HAP-1 (cell line): Measurements from ENCODE around the gene MYL7.

ENCODE experiments used
- DNase-seq, 2 experiments: peaks; one replicate each; pipeline ENCODE4 v3.0.0-alpha.2; 2016 to 2020; ENCODE audit warnings: low spot score in 2 of 2
- H3K27me3 ChIP-seq: fragments of 250-450 bp; sonication (Bioruptor Pico); 2 replicates; pipeline ENCODE4 v1.5.1; 2020; ENCODE audit warnings: low read depth, mild to moderate bottlenecking, moderate library complexity
- H3K36me3 ChIP-seq: fragments of 250-450 bp; sonication (Bioruptor Pico); replicated peaks from 2 replicates; pipeline ENCODE4 v1.5.1; 2020; ENCODE audit warnings: mild to moderate bottlenecking
- H3K4me1 ChIP-seq: fragments of 250-450 bp; sonication (Bioruptor Pico); 2 replicates; pipeline ENCODE4 v1.5.1; 2020; ENCODE audit warnings: mild to moderate bottlenecking
- H3K4me3 ChIP-seq: fragments of 250-450 bp; sonication (Bioruptor Pico); 2 replicates; pipeline ENCODE4 v1.5.1; 2020; ENCODE audit warnings: mild to moderate bottlenecking, moderate library complexity
- H3K9me3 ChIP-seq: fragments of 250-450 bp; sonication (Bioruptor Pico); 2 replicates; pipeline ENCODE4 v1.5.1; 2020; ENCODE audit warnings: mild to moderate bottlenecking, moderate library complexity
- in situ Hi-C: fragments of 300-500 bp; cut with MboI; formaldehyde crosslinking; loops from 3 replicates; pipeline ENCODE4 v1.14.3; 2020; ENCODE audit warnings: low sequenced_read_pairs, inconsistent platforms, mixed read lengths

Gene MYL7

DNA sequence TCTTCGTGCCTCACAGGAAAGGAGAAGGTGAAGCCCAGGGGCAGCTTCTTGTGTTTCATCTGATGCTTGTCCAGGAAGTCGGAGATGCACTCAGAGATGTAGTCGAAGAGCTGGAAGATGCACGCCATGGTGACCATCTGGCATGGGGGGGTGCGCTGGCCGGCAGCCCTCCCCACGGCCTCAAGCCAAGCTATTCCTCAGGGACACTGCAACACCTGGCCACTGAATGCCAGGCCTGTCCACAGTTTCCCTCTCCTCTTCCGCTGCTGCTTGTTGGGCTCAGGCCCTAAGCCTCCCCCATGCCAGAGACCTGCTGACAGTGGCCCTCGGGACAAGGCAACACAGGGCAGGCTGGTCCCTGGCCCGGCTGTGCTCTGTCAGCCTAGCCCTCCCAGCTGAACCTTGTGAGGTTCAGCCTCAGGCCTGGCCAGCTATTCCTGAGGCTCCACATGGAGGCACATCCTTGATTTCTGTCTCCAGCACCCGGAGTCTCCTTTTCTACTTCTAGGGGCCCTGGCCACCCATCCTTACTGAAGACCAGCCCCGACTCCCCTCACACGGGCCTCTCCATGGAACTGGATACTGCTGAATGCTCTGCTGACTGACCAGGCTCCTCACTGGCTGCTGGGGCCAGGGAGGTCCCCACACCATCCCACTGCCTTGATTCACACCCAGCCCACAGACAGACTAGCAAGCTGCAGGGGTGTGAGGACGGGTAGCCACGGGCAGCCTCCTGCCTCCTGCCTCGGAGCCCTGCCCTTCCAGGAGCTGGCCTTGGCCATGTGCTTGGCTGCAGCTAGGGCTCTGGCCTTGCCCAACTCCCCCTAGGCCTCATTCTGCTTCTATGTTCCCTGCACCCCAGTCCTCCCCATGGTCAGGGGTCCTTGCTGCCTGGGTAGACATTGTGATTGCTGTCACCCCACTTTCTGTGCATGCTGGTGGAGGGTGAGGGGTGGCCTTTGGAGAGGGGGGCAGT is 10.1 kb upstream of the MYL7 start:
- in situ Hi-C loops, result no loop called here
- no peaks in the 10 kb centered on the region for H3K36me3 ChIP-seq
- H3K4me1 ChIP-seq, result no peaks in the 10 kb centered on the region
- H3K4me3 ChIP-seq, result no peak overlapping the region
- no peaks in the 10 kb centered on the region for H3K9me3 ChIP-seq
- no peak for DNase-seq
- H3K27me3 ChIP-seq, result no peaks in the 10 kb centered on the region

DNA sequence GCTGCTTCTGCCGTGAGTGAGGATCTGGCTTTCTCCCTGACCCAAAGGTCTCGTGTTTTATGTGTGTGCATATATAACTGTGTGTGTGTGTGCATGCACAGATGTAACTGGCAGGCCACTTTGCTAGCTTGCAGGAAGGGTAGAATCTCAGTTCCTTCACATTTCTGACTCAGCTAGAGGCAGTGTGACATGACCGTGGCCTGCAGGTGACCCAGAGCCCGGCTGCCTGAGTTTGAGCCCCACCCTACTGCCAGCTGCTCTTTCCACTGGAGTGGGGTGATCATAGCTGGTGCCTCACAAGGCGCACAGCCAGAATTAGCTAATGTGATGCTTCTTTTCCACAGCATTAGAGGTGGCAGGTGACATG is 9.3 kb upstream of the MYL7 start:
- Histone ChIP-seq H3K27me3 (no peaks in the 10 kb centered on the region), H3K4me3 (no peak overlapping the region), H3K9me3 (no peaks in the 10 kb centered on the region), H3K4me1 (no peaks in the 10 kb centered on the region), H3K36me3 (no peaks in the 10 kb centered on the region)
- in situ Hi-C loops, result no loop called here
- DNase-seq, result no peak

DNA sequence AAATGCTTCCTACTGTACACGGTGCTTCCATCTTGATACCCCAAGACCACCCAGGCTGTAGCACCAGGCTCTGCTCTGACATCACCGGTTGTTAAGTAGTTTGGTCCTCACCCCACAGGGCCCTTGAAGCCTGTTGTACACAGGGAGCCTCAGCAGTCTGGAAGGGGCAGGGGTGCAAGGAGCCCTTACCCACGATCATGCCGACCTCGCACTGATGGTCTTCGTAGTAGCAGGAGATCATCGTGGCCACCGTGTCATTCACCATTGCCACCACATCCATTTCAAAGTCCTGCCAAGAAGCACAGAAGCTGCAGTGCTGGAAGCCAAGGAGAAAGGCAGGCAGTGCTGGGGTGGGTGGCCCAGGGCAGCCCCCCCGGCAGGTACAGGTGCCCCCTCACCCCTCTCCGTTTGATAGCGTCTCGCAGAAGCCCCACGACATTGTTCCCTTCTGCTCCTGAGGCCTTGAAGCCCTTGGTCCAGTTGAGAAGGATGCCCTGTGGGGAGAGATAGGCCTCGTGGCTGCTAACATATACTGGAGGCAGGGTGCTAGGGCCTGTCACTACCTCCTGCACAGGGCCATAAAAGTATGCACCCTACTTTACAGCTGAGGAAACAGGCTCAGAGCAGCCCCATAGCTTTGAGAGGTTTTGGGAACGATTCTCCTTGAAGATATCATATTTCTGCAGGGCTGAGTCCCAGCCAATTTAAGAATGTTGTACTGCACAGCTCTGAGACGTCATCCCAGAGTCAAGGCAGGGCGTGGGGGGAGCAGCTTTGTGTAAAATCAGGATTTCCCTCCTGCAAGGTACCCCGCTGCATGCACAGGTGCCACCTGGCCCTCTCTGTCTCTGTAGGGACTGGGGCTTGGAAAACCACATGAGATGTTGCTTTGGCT is 8.7 kb upstream of the MYL7 start:
- no peaks in the 10 kb centered on the region for H3K4me1 ChIP-seq
- no peak overlapping the region for H3K4me3 ChIP-seq
- DNase-seq, result no peak
- no peaks in the 10 kb centered on the region for H3K9me3 ChIP-seq
- in situ Hi-C loops, result no loop called here
- H3K27me3 ChIP-seq, result no peaks in the 10 kb centered on the region
- no peaks in the 10 kb centered on the region for H3K36me3 ChIP-seq

DNA sequence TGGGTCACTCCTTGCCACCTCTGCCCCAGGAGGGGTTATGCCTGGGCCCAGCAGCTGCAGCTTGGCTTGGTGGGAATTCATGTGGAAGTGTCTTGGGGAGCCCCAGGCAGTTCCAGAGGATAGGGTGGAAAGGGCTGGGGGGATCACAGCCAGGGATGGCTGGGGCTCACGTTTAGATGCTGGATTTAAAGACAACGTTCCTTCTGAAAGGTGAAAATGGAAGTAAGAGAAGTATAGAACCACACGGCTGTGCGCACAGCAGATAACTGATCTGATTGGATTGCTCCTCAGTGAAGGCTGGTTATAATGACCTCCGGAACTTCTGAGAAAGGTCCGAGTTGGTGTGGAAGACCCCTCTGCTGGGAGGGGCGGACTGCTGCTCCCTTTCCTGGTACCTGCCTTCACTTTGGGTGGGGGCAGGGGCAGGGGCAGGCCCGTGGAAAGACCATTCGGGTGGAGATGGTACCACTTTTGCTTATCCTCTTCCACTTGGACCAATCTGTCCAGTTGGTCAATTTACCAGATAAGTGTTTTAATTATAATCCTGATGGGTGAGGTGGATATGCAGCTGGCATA is 7.9 kb upstream of the MYL7 start:
- in situ Hi-C loops, result no loop called here
- Histone ChIP-seq H3K4me1 (no peaks in the 10 kb centered on the region), H3K36me3 (no peaks in the 10 kb centered on the region), H3K9me3 (no peaks in the 10 kb centered on the region), H3K27me3 (no peaks in the 10 kb centered on the region), H3K4me3 (no peak overlapping the region)
- DNase-seq, result no peak

DNA sequence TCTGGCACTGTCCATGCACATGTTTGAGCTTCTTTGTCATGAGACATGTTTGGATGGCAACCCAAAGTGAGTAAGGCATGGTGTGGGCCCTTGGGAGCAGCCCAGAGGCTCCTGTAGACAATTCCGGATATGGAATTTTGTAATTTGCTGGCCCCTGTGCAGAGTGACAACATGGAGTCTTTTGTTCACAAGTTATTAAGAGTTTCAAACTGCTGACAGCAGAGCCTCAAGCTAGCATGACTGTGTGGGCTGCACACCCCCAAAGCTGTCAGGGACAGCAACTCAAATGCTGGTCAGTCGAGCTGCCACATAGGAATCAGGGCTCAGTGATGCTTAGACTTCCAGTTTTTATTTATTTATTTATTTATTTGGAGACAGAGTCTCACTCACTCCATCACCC is 7.0 kb upstream of the MYL7 start:
- in situ Hi-C loops, result no loop called here
- Histone ChIP-seq H3K9me3 (no peaks in the 10 kb centered on the region), H3K4me3 (no peak overlapping the region), H3K36me3 (no peaks in the 10 kb centered on the region), H3K27me3 (no peaks in the 10 kb centered on the region), H3K4me1 (no peaks in the 10 kb centered on the region)
- DNase-seq, result no peak

DNA sequence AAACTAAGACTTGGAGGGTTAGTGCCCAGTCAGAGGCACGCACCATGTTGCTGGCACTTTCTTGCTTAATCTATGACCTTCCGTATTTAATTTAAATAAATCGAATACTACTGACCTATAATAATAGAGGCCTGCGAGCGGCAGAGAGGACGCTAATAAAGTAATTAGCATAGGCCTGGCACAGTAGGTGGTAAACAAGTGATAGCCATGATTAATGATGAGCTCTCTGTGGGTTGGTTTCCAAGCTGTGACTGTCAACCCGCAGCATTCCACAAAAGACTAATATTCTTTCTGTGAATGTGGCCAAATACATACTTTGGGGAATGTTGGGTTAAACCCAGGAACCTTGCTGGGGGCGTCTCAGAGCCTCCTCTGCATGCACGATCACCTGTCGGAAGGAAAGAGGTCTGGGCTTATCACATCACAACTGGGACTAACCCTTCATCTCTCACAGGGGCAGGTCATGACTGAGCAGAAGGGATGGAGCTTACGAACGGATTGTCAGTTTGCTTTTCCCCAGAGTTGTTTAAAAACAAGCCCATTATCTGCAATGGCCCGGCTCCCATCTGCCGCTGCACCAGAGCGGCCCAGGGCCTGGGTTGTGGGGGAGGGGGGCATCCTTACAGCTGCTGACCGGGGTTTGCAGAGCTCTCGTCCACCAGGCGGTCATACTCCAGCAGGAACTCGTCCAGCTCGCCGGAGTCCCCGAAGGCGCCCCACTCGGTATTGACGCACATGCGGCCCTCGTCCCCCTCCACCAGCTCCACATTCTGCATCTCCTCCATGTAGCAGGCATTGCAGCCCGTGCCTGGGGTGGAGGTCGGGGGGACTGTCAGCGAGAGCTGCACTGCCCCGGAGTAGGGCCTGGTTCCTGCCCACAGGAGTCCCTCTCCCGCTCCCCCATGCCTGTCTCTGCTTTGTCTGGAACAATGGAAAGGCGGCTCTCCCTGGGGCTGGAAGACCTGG is 6.2 kb upstream of the MYL7 start:
- H3K4me1 ChIP-seq, result no peaks in the 10 kb centered on the region

DNA sequence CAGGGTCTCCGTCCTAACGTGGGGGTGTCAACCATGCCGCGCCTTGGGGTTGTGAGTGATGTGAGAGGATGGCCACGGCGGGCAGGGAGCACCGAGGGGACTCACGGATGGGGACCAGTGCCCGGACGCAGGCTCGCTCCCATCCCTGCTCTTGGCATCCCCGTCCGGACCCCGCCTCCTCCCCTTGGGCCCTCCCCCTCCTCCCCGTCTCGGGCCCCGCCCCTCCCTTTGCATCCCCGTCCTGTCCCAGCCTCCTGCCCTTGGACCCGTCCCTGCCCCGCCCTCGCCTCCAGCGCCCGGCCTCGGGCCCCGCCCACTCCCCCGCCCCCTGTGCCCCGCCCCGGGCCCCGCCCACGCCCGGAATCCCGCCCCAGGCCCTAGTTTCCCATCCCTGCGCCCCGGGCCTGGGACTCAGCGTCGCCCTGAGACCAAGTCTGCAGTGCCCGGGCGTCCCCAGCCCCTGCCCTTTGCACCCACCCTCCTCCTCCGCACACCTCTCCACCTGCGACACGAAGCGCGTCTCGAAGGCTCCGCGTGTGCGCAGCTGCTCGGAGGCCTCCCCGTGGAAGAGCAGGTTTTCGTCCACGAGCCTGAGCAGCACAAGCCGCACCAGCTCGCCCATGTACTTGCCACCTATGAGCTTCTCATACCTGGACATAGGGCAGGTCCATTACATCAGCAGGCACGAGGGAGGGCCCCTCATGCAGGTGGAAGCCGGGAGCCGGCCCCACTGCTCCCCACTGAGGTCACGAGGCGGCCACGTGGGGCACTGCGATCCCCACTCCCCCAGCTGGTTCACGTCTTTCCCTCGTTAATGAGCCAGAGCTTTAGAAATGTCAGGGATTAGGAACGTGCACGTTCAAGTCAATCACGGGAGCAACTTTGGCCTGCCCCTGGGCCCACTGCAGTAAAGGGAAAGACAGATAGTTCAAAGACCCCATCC is 5.1 kb upstream of the MYL7 start:
- in situ Hi-C loops, result no loop called here
- no peaks in the 10 kb centered on the region for H3K9me3 ChIP-seq
- no peaks in the 10 kb centered on the region for H3K27me3 ChIP-seq
- H3K4me1 ChIP-seq, result no peaks in the 10 kb centered on the region
- H3K4me3 ChIP-seq, result no peak overlapping the region
- peak; percentile 61 to 95 for DNase-seq
- no peaks in the 10 kb centered on the region for H3K36me3 ChIP-seq

More for the DNA sequence above, 6.2 kb upstream of the MYL7 start:
- in situ Hi-C loops, result no loop called here
- H3K27me3 ChIP-seq, result no peaks in the 10 kb centered on the region
- DNase-seq, result no peak
- H3K36me3 ChIP-seq, result no peaks in the 10 kb centered on the region
- H3K4me3 ChIP-seq, result no peak overlapping the region
- no peaks in the 10 kb centered on the region for H3K9me3 ChIP-seq

DNA sequence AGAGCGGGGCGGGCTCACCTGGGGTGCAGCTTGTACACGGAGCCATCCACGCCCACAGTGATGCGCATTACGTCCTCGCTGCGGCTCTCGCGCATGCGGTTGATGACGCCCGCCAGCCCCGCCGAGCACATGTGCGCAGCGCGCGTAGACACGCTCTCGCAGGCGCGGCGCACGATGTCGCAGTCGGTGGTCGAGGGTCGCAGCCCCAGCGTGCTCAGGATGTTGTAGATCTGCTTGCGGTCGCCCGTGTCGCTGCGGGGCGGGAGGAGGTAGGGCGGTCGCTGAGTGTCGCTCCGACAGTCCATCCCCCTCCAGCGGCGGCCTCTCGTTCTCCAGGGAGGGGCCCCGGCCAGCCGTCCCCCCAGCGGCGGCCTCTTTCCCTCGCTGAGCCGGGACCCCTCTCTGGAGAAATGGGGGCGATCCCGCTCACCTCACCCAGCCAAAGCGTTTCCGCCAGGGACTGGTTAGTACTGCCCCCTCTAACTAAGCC is 4.4 kb upstream of the MYL7 start:
- Histone ChIP-seq H3K36me3 (no peaks in the 10 kb centered on the region), H3K27me3 (no peaks in the 10 kb centered on the region), H3K9me3 (no peaks in the 10 kb centered on the region), H3K4me3 (no peak overlapping the region), H3K4me1 (no peaks in the 10 kb centered on the region)
- DNase-seq, result no peak
- in situ Hi-C loops, result no loop called here

DNA sequence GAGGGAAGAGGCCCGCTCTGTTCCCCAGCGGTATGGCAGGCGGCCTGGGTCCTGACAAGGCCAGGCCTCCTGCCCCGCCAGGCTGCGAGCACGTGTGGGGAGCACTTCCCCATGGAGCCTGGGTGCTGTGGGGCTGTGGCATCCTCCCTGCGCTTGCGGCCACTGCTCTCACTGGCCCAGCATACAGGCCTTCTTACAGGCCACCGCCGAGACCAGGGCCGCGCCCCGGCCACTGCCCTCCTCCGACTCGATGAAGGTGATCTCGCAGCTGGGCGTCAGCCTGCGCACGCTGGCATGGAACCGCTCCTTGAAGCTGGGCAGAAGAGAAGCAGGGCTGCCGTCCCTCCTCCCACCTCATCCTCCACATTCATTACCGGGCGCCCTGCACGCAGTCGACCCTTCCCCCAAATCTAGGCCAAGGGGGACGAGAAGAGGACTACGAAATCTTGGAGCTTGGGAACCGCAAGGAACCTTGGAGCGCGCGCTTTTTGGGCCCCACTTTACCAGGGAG is 3.9 kb upstream of the MYL7 start:
- Histone ChIP-seq H3K9me3 (no peaks in the 10 kb centered on the region), H3K4me3 (no peak overlapping the region), H3K36me3 (no peaks in the 10 kb centered on the region), H3K4me1 (no peaks in the 10 kb centered on the region), H3K27me3 (no peaks in the 10 kb centered on the region)
- in situ Hi-C loops, result no loop called here
- DNase-seq, result no peak

DNA sequence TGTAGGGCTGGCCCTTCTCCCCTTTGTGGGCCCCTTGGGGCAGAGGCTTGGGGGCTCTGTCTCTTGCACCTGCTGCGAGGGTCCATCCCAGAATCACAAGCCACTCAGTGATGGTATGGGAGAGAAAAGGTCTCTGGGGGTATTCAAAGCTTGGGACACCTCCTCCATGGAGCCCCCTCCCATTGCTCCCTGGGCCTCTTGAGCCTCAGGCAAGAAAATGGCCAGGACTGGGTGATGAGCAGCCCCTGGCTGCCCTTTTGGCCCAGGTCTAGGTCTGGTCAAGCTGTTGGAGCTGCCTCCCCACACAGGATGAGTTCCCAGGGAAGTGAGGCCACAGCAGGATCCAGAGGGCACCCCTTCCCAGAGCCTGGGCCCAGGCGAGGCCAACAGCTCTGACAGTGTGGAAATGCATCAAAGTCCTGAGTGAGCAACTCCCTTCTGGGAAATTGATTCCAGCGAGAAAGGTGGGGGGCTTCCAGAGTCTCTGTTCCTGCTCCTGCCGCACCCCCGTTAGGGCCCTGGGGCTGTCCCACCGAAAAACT is 3.4 kb upstream of the MYL7 start:
- no peaks in the 10 kb centered on the region for H3K9me3 ChIP-seq

DNA sequence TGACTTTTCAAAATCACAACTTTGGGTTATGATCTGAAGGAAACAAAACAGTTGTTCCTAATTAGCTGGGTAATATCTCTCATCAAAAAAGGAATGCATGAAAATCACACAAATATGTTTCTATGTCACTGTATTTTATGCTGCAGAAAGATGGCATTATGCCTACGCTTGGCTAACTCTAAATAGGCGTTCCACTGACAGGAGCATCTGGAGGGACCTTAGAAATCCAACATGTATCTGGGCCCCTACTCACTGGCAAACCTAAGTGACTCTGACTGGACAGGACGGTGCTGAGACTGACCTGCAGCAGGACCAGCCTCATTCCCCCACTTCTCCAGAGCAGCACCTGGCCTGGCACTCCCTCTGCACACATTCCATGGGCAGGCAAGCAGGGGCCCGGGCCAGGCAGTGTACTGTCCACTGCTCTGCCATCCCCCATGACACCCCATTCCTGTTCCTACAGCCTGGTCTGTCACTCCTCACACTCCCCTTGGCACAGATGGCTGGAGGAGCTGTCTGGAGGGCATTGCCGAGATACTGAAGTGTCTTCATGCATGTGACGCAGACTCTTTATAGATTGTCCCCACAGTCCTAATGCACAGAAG is 2.6 kb upstream of the MYL7 start:
- Histone ChIP-seq H3K9me3 (no peaks in the 10 kb centered on the region), H3K36me3 (no peaks in the 10 kb centered on the region), H3K4me3 (no peak overlapping the region), H3K27me3 (no peaks in the 10 kb centered on the region), H3K4me1 (no peaks in the 10 kb centered on the region)
- in situ Hi-C loops, result no loop called here
- DNase-seq, result no peak

More for the DNA sequence above, 3.4 kb upstream of the MYL7 start:
- in situ Hi-C loops, result no loop called here
- Histone ChIP-seq H3K4me1 (no peaks in the 10 kb centered on the region), H3K27me3 (no peaks in the 10 kb centered on the region), H3K4me3 (no peak overlapping the region), H3K36me3 (no peaks in the 10 kb centered on the region)
- DNase-seq, result peak in 1 of 2 experiments; percentile 2
